Measurements from ENCODE around the gene EEF1AKMT1.
A peak's percentile ranks its signal among the peaks of the same experiment; 100 is the strongest.

Gene EEF1AKMT1

DNA sequence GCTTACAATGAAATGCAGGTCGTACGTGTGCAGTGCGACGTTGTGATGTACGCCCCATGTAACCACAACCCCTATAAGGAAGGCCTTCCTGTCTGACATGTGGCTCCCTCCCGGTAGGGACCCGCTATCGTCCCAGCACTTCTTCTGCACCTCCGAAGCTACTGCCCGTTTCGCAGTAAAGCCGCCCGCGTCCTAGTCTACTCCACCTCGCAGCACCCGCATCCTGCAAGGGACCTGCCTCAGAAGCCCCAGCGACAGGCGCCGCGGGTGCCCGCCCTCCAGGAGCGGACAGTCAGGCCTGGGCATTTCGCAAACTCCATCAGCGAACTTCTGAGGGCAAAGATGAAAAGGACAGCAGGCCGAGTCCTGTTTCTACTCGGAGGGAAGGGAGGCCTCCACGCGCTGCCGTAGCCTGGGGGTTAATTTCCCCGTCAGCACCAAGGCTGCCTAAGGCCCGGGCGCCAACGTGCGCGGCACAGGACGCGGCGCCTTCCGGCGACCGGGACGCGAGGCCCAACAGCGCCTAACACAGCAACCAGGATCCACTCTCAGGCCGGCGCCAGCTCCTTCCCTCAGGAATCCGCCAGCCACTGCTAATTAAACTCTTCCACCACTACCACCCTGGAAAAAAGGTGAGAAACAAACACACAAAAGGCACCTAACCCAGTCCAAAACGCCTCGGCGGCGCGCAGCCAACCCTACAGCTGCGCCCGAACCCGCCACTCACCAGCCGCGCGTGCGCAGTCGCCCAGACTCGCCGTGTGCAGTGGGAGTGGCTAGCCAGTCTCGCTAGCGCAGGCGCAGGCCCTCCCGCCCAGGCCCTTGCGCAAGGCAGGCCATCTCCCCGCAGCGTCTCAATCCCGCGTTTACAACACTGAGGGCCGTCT lies at the start of gene EEF1AKMT1:
Gene EEF1AKMT1 (minus strand): TSS at position 768 of the 887 bp plus-strand sequence. CDS start 16,363 bp downstream, outside the sequence.
- Histone ChIP-seq H3K9ac (ENCODE audit: low read length in 2 of 2) (peak within 1 kb of the TSS; percentile 89 to 96), H3K27ac (ENCODE audit: low read length) (peak within 1 kb of the TSS; percentile 92), H3K4me3 (ENCODE audit: low read length in 2 of 2) (peak within 1 kb of the TSS; percentile 89 to 90)

DNA sequence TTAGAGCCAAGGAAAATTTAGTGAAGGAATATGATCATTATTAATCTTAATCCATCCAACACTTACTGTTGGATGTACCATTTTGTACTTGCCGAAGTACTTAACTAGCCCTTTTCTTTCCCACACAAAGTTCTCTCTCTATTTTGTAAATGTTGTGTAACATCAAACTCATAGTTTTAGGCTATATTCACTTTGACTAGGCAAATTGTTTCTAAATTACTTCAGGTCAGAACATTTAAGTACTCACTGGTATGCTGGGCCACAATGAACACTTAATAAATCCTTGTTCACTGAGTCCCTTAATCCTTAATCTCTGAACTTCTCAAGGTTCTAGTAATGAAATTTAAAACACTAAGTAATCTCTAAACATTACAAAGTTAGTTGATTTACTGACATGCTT lies 49.3 kb upstream of the EEF1AKMT1 start:
- no peaks in the 10 kb centered on the region for H3K36me3 ChIP-seq (ENCODE audit: control insufficient read depth in 2 of 2, insufficient read depth in 2 of 2, low read length in 2 of 2)
- no peak overlapping the region for H3K4me3 ChIP-seq (ENCODE audit: low read length in 2 of 2)
- no peak overlapping the region for H3K27ac ChIP-seq (ENCODE audit: low read length)
- no peaks in the 10 kb centered on the region for H3K27me3 ChIP-seq (ENCODE audit: control insufficient read depth in 1 of 2, insufficient read depth in 2 of 2, low read length in 2 of 2)
- no peak overlapping the region for H3K9ac ChIP-seq (ENCODE audit: low read length in 2 of 2)
- H3K9me3 ChIP-seq (ENCODE audit: control insufficient read depth in 2 of 2, low read length in 2 of 2) = no peaks in the 10 kb centered on the region
- no peaks in the 10 kb centered on the region for H3K4me1 ChIP-seq (ENCODE audit: control insufficient read depth, insufficient read depth, low read length)

More for the DNA sequence above, at the start of gene EEF1AKMT1:
- Histone ChIP-seq H3K27me3 (ENCODE audit: control insufficient read depth in 1 of 2, insufficient read depth in 2 of 2, low read length in 2 of 2) (no peaks in the 10 kb centered on the region), H3K9me3 (ENCODE audit: control insufficient read depth in 2 of 2, low read length in 2 of 2) (no peaks in the 10 kb centered on the region), H3K4me1 (ENCODE audit: control insufficient read depth, insufficient read depth, low read length) (peaks cover 10% of the 10 kb centered on the region), H3K36me3 (ENCODE audit: control insufficient read depth in 2 of 2, insufficient read depth in 2 of 2, low read length in 2 of 2) (peaks cover 3 to 5% of the 10 kb centered on the region in 2 donors)

GRCh38 chr13:20822406-20822805 lies 48.6 kb upstream of the EEF1AKMT1 start:
- H3K4me1 ChIP-seq (ENCODE audit: control insufficient read depth, insufficient read depth, low read length) = no peaks in the 10 kb centered on the region

GRCh38 chr13:20819715-20820114 lies 46.0 kb upstream of the EEF1AKMT1 start:
- peaks cover 4% of the 10 kb centered on the region for H3K4me1 ChIP-seq (ENCODE audit: control insufficient read depth, insufficient read depth, low read length)
- H3K9me3 ChIP-seq (ENCODE audit: control insufficient read depth in 2 of 2, low read length in 2 of 2) = no peaks in the 10 kb centered on the region
- H3K27ac ChIP-seq (ENCODE audit: low read length) = no peak overlapping the region
- no peaks in the 10 kb centered on the region for H3K36me3 ChIP-seq (ENCODE audit: control insufficient read depth in 2 of 2, insufficient read depth in 2 of 2, low read length in 2 of 2)
- H3K4me3 ChIP-seq (ENCODE audit: low read length in 2 of 2) = no peak overlapping the region
- H3K9ac ChIP-seq (ENCODE audit: low read length in 2 of 2) = no peak overlapping the region
- no peaks in the 10 kb centered on the region for H3K27me3 ChIP-seq (ENCODE audit: control insufficient read depth in 1 of 2, insufficient read depth in 2 of 2, low read length in 2 of 2)

More at GRCh38 chr13:20822406-20822805, 48.6 kb upstream of the EEF1AKMT1 start:
- Histone ChIP-seq H3K9ac (ENCODE audit: low read length in 2 of 2) (no peak overlapping the region), H3K9me3 (ENCODE audit: control insufficient read depth in 2 of 2, low read length in 2 of 2) (no peaks in the 10 kb centered on the region), H3K27ac (ENCODE audit: low read length) (no peak overlapping the region), H3K4me3 (ENCODE audit: low read length in 2 of 2) (no peak overlapping the region), H3K27me3 (ENCODE audit: control insufficient read depth in 1 of 2, insufficient read depth in 2 of 2, low read length in 2 of 2) (no peaks in the 10 kb centered on the region), H3K36me3 (ENCODE audit: control insufficient read depth in 2 of 2, insufficient read depth in 2 of 2, low read length in 2 of 2) (no peaks in the 10 kb centered on the region)

GRCh38 chr13:20815464-20815863 lies 41.7 kb upstream of the EEF1AKMT1 start:
- Histone ChIP-seq H3K9me3 (ENCODE audit: control insufficient read depth in 2 of 2, low read length in 2 of 2) (no peaks in the 10 kb centered on the region), H3K4me3 (ENCODE audit: low read length in 2 of 2) (no peak overlapping the region), H3K27ac (ENCODE audit: low read length) (no peak overlapping the region), H3K27me3 (ENCODE audit: control insufficient read depth in 1 of 2, insufficient read depth in 2 of 2, low read length in 2 of 2) (no peaks in the 10 kb centered on the region), H3K36me3 (ENCODE audit: control insufficient read depth in 2 of 2, insufficient read depth in 2 of 2, low read length in 2 of 2) (no peaks in the 10 kb centered on the region), H3K4me1 (ENCODE audit: control insufficient read depth, insufficient read depth, low read length) (peaks cover 11% of the 10 kb centered on the region), H3K9ac (ENCODE audit: low read length in 2 of 2) (no peak overlapping the region)

DNA sequence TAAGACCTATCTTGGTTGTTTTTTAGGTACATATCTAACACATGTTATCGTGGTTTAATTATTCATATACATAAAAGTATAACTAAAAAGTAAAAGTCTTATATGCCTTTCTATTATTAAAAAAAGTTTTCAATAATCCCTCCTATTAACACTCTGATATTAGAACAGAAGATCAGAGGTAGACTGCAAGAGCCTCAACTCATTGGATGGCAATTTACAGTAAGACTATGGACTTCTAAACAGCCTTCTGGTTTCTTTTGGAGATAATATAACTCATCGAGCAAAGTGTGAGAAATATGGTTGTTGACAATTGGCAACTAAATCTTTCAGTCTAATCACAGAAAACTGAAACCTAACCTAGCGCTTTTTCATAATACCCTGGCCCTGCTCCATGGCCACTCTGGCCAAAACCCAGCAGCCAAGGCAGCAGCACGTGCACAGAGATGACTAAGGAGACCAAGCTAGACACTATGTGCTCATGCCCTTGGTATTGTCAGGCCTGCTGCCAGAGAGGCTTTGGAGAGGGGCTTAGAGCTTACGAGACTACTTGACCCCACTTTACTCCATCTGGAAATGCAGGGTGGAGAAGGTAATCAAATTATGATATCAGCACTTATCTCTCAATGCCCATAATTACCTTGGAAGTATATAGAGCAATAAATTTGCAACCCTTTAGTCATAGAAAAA lies 40.6 kb upstream of the EEF1AKMT1 start:
- H3K4me3 ChIP-seq (ENCODE audit: low read length in 2 of 2) = peak overlapping the region; percentile 4 to 6
- H3K27ac ChIP-seq (ENCODE audit: low read length) = peak overlapping the region; percentile 72
- no peaks in the 10 kb centered on the region for H3K36me3 ChIP-seq (ENCODE audit: control insufficient read depth in 2 of 2, insufficient read depth in 2 of 2, low read length in 2 of 2)
- H3K9ac ChIP-seq (ENCODE audit: low read length in 2 of 2) = no peak overlapping the region
- H3K9me3 ChIP-seq (ENCODE audit: control insufficient read depth in 2 of 2, low read length in 2 of 2) = no peaks in the 10 kb centered on the region
- no peaks in the 10 kb centered on the region for H3K27me3 ChIP-seq (ENCODE audit: control insufficient read depth in 1 of 2, insufficient read depth in 2 of 2, low read length in 2 of 2)
- H3K4me1 ChIP-seq (ENCODE audit: control insufficient read depth, insufficient read depth, low read length) = peaks cover 11% of the 10 kb centered on the region

DNA sequence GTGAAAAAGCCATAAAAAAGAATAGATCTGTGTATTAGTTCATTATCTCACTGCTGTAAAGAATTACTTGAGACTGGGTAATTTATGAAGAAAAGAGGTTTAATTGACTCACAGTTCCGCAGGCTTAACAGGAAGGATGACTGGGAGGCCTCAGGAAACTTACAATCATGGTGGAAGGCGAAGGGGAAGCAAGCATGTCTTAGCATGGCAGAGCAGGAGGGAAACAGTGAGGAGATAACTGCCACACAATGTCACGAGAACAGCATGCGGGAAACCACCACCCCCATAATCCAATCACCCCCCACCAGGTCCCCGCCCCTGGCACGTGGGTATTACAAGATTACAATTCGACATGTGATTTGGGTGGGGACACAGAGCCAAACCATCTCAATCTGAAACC lies 39.1 kb upstream of the EEF1AKMT1 start:
- H3K9me3 ChIP-seq (ENCODE audit: control insufficient read depth in 2 of 2, low read length in 2 of 2) = no peaks in the 10 kb centered on the region
- no peaks in the 10 kb centered on the region for H3K27me3 ChIP-seq (ENCODE audit: control insufficient read depth in 1 of 2, insufficient read depth in 2 of 2, low read length in 2 of 2)
- H3K36me3 ChIP-seq (ENCODE audit: control insufficient read depth in 2 of 2, insufficient read depth in 2 of 2, low read length in 2 of 2) = peaks cover 5 to 8% of the 10 kb centered on the region in 2 donors
- peaks cover 11% of the 10 kb centered on the region for H3K4me1 ChIP-seq (ENCODE audit: control insufficient read depth, insufficient read depth, low read length)
- no peak overlapping the region for H3K27ac ChIP-seq (ENCODE audit: low read length)
- H3K9ac ChIP-seq (ENCODE audit: low read length in 2 of 2) = no peak overlapping the region
- no peak overlapping the region for H3K4me3 ChIP-seq (ENCODE audit: low read length in 2 of 2)

DNA sequence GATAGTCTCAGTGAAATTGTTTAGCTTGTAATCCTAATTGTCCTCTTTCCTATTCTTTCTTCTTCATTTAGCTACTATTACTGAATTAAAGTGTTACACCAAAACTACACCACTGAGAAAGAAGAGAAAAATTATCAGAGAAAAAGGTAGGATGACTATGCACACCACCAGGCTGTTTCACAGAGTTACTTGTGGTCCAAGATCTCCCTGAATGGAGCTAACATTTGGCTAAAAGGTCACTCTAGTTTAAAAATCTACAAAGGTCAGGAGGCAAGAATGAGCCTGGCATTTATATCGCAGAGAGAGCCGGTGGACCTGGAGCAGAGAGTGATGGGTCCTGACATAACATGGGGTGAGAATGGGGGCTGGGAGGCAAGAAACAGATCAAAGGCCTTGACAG lies 37.0 kb upstream of the EEF1AKMT1 start:
- Histone ChIP-seq H3K36me3 (ENCODE audit: control insufficient read depth in 2 of 2, insufficient read depth in 2 of 2, low read length in 2 of 2) (peaks cover 8 to 10% of the 10 kb centered on the region in 2 donors), H3K4me1 (ENCODE audit: control insufficient read depth, insufficient read depth, low read length) (peaks cover 11% of the 10 kb centered on the region), H3K27me3 (ENCODE audit: control insufficient read depth in 1 of 2, insufficient read depth in 2 of 2, low read length in 2 of 2) (no peaks in the 10 kb centered on the region), H3K4me3 (ENCODE audit: low read length in 2 of 2) (no peak overlapping the region), H3K9ac (ENCODE audit: low read length in 2 of 2) (no peak overlapping the region), H3K27ac (ENCODE audit: low read length) (no peak overlapping the region), H3K9me3 (ENCODE audit: control insufficient read depth in 2 of 2, low read length in 2 of 2) (no peaks in the 10 kb centered on the region)

DNA sequence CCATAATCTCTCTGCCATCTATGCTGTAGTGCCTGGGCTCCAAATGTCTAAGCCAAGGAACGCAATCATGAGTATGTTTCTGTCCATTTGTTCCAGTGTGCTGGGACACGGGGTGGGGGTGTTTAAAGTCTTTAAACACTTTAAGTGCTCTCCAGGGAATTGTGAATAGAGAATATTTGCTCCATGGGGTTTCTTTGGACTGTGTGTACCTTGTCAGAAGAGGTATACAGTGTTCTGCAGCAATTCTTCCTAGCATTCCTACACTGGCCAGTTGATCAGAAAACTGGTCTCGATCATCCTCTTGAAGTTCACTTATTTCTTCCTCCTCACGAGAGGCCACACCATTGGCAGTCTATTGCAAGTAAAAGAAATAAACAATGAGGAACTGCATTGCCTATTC lies 35.1 kb upstream of the EEF1AKMT1 start:
- H3K4me3 ChIP-seq (ENCODE audit: low read length in 2 of 2) = no peak overlapping the region
- no peak overlapping the region for H3K27ac ChIP-seq (ENCODE audit: low read length)
- peaks cover 8 to 10% of the 10 kb centered on the region in 2 donors for H3K36me3 ChIP-seq (ENCODE audit: control insufficient read depth in 2 of 2, insufficient read depth in 2 of 2, low read length in 2 of 2)
- no peaks in the 10 kb centered on the region for H3K9me3 ChIP-seq (ENCODE audit: control insufficient read depth in 2 of 2, low read length in 2 of 2)
- H3K27me3 ChIP-seq (ENCODE audit: control insufficient read depth in 1 of 2, insufficient read depth in 2 of 2, low read length in 2 of 2) = no peaks in the 10 kb centered on the region
- peaks cover 7% of the 10 kb centered on the region for H3K4me1 ChIP-seq (ENCODE audit: control insufficient read depth, insufficient read depth, low read length)
- no peak overlapping the region for H3K9ac ChIP-seq (ENCODE audit: low read length in 2 of 2)

GRCh38 chr13:20803180-20803965 lies 29.6 kb upstream of the EEF1AKMT1 start:
- H3K4me3 ChIP-seq (ENCODE audit: low read length in 2 of 2) = no peak overlapping the region
- H3K27ac ChIP-seq (ENCODE audit: low read length) = no peak overlapping the region
- no peaks in the 10 kb centered on the region for H3K27me3 ChIP-seq (ENCODE audit: control insufficient read depth in 1 of 2, insufficient read depth in 2 of 2, low read length in 2 of 2)
- H3K9me3 ChIP-seq (ENCODE audit: control insufficient read depth in 2 of 2, low read length in 2 of 2) = no peaks in the 10 kb centered on the region
- peaks cover under 1 to 19% of the 10 kb centered on the region in 2 donors for H3K36me3 ChIP-seq (ENCODE audit: control insufficient read depth in 2 of 2, insufficient read depth in 2 of 2, low read length in 2 of 2)
- H3K9ac ChIP-seq (ENCODE audit: low read length in 2 of 2) = no peak overlapping the region
- H3K4me1 ChIP-seq (ENCODE audit: control insufficient read depth, insufficient read depth, low read length) = no peaks in the 10 kb centered on the region

Data from stomach smooth muscle (tissue), 2 donors.